ENCODE data around the gene SERTAD2.

DNA sequence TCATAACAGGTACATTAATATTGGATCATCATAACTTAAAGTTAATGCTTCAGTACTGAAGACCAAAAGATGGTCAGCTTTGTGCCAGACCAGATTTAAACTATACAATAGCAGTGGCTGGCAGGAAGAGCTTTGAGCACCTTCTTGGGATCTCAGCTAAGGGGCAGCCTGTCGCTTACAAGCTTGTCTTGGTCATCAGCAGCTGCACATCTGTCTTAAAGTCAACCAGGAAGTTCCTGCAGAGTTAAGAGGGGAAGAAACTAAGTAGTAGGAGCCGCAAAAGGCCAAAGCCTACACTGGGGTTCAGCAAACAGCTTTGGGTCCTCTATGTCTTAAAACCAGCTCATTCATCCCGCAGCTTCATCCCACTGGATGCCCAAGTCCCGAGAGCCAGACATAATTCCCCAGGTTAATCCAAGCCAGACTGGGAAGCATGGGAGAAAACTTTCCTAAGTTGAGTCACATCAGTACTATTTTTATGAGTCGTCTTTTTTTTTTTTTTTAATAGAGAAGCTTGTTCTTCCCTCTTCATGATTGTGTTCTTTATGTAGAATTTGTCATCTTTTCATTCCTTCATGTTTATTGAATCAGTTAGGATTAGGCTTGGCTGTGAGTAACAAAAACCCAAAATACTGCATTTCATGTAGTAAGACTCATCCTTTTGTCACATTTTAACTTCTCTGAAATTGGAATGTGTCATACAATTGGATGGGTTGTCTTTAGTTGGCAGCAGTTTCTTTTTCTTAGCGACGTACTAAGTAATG lies 59.3 kb downstream of the SERTAD2 start:
- TF ChIP-seq, protein P1, sequence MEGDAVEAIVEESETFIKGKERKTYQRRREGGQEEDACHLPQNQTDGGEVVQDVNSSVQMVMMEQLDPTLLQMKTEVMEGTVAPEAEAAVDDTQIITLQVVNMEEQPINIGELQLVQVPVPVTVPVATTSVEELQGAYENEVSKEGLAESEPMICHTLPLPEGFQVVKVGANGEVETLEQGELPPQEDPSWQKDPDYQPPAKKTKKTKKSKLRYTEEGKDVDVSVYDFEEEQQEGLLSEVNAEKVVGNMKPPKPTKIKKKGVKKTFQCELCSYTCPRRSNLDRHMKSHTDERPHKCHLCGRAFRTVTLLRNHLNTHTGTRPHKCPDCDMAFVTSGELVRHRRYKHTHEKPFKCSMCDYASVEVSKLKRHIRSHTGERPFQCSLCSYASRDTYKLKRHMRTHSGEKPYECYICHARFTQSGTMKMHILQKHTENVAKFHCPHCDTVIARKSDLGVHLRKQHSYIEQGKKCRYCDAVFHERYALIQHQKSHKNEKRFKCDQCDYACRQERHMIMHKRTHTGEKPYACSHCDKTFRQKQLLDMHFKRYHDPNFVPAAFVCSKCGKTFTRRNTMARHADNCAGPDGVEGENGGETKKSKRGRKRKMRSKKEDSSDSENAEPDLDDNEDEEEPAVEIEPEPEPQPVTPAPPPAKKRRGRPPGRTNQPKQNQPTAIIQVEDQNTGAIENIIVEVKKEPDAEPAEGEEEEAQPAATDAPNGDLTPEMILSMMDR (IDR thresholded peaks at IDR 0.05), result no peak
- TF ChIP-seq POLR2A (IDR thresholded peaks at IDR 0.05), result no peak
- TF ChIP-seq EP300 (IDR thresholded peaks at IDR 0.05; ENCODE audit: low read depth), result no peak
- TF ChIP-seq POLR2AphosphoS5 (IDR thresholded peaks at IDR 0.05), result no peak

Data from transverse colon (tissue), 4 donors.